ENCODE data around the gene CEP120. TPM values are rescaled to one million over a fixed set of nuclear protein-coding genes. Genes with fewer than 3 reads are reported as not detected.

Gene CEP120
- total and polyA plus RNA-seq, 7 donors: 2.5 to 15.0 (median 5.3) TPM

DNA sequence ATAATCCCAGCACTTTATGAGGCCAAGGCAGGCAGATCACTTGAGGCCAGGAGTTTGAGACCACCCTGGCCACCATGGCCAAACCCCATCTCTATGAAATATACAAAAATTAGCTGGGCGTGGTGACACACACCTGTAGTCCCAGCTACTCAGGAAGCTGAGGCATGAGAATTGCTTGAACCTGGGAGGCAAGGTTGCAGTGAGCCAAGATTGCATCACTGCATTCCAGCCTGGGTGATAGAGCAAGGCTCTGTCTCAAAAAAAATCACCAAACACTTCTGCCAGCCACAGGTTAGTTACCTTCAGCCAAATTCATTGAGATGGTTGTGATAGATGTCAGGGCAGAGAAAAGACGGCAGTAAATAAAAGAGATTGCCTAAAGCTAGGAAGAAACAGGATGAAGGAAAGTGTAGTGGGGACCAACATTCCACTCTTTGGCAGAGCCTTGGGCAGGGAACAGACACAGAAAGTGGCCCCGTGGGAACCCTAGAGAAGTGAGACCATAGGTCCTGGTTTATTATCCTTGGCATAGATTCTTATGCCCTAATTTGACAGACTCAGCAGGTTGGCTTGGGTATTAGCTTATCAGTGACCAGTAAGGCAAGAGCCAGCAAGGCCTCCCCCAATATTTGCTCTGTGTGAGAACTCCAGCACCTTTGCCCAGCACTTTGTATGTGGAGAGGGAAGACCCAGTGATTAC is 5.5 kb upstream of the CEP120 start:
- intact Hi-C loops (cut with DNase I): loop anchor here in 1 of 2 donors (10.0 kb wide), 1 partner anchor 86 kb away; the partner anchor contains the start of gene CSNK1G3
- ATAC-seq (no peak), DNase-seq (no peak)
- Histone ChIP-seq H3K9me3 (no peaks in the 10 kb centered on the region), H3K27me3 (ENCODE audit: insufficient read depth in 3 of 3, low read length in 2 of 3) (peaks cover 0 to 3% (median 0%) of the 10 kb centered on the region in 3 donors), H3K27ac (no peak overlapping the region), H3K4me3 (no peak overlapping the region), H3K4me1 (no peaks in the 10 kb centered on the region), H3K36me3 (ENCODE audit: insufficient read depth in 1 of 2, low read depth in 1 of 2) (no peaks in the 10 kb centered on the region)
- WGBS, 3 donors: 89 to 92% (median 91%) methylated on average over 3 of the region's 3 CpGs
- TF ChIP-seq, protein P1, sequence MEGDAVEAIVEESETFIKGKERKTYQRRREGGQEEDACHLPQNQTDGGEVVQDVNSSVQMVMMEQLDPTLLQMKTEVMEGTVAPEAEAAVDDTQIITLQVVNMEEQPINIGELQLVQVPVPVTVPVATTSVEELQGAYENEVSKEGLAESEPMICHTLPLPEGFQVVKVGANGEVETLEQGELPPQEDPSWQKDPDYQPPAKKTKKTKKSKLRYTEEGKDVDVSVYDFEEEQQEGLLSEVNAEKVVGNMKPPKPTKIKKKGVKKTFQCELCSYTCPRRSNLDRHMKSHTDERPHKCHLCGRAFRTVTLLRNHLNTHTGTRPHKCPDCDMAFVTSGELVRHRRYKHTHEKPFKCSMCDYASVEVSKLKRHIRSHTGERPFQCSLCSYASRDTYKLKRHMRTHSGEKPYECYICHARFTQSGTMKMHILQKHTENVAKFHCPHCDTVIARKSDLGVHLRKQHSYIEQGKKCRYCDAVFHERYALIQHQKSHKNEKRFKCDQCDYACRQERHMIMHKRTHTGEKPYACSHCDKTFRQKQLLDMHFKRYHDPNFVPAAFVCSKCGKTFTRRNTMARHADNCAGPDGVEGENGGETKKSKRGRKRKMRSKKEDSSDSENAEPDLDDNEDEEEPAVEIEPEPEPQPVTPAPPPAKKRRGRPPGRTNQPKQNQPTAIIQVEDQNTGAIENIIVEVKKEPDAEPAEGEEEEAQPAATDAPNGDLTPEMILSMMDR (IDR thresholded peaks at IDR 0.05): no peak

- intact Hi-C loops (cut with DNase I): loop anchor here in 1 of 2 donors (10.0 kb wide), 1 partner anchor 88 kb away; the partner anchor contains the start of gene CSNK1G3
- ATAC-seq (no peak), DNase-seq (no peak)
- Histone ChIP-seq H3K9me3 (no peaks in the 10 kb centered on the region), H3K4me3 (no peak overlapping the region), H3K4me1 (peaks cover 1% of the 10 kb centered on the region), H3K27me3 (ENCODE audit: insufficient read depth in 3 of 3, low read length in 2 of 3) (peaks cover 0 to 3% (median 0%) of the 10 kb centered on the region in 3 donors), H3K36me3 (ENCODE audit: insufficient read depth in 1 of 2, low read depth in 1 of 2) (no peaks in the 10 kb centered on the region), H3K27ac (no peak overlapping the region)
- TF ChIP-seq, protein P1 (IDR thresholded peaks at IDR 0.05): no peak
- 86 to 92% (median 91%) methylated on average over 2 of the region's 2 CpGs for WGBS, 3 donors
Measured at GRCh38 chr5:123427281-123427680, 4.1 kb upstream of the CEP120 start.

GRCh38 chr5:123425431-123425830 is 2.2 kb upstream of the CEP120 start:
- intact Hi-C loops (cut with DNase I): loop anchor here in 1 of 2 donors (10.0 kb wide), 1 partner anchor 89 kb away; the partner anchor contains the start of gene CSNK1G3
- Histone ChIP-seq H3K4me3 (no peak overlapping the region), H3K9me3 (no peaks in the 10 kb centered on the region), H3K27ac (no peak overlapping the region), H3K36me3 (ENCODE audit: insufficient read depth in 1 of 2, low read depth in 1 of 2) (no peaks in the 10 kb centered on the region), H3K27me3 (ENCODE audit: insufficient read depth in 3 of 3, low read length in 2 of 3) (no peaks in the 10 kb centered on the region), H3K4me1 (peaks cover 11% of the 10 kb centered on the region)
- 86 to 91% (median 88%) methylated on average over 4 of the region's 4 CpGs for WGBS, 3 donors
- TF ChIP-seq, protein P1 (IDR thresholded peaks at IDR 0.05): no peak
- DNase-seq: no peak
- no peak for ATAC-seq

GRCh38 chr5:123422433-123423277 is 548 bp downstream of the CEP120 start:
- ATAC-seq: peak; percentile 13 to 53 (median 36)
- WGBS, 3 donors: 0% methylated on average over 36 to 45 of the region's 45 CpGs
- Histone ChIP-seq H3K9me3 (no peaks in the 10 kb centered on the region), H3K27me3 (ENCODE audit: insufficient read depth in 3 of 3, low read length in 2 of 3) (no peaks in the 10 kb centered on the region), H3K4me1 (peaks cover 11% of the 10 kb centered on the region), H3K36me3 (ENCODE audit: insufficient read depth in 1 of 2, low read depth in 1 of 2) (peaks cover 0 to 6% of the 10 kb centered on the region in 2 donors), H3K4me3 (peak overlapping the region; percentile 89), H3K27ac (peak overlapping the region; percentile 83)
- no peak for DNase-seq
- TF ChIP-seq, protein P1 (IDR thresholded peaks at IDR 0.05): no peak
- intact Hi-C loops (cut with DNase I): loop anchor here (1.0 to 10.0 kb wide), 5 partner anchors 90 to 580 kb away; partner anchors contain the start of gene CSNK1G3 (in 2 of the 2)
